ENCODE results near the gene RAB31. TPM values are rescaled to one million over a fixed set of nuclear protein-coding genes. Genes with fewer than 3 reads are reported as not detected.

Gene RAB31
- total and polyA plus RNA-seq, 4 donors: 21.5 to 114 (median 49.5) TPM

- Histone ChIP-seq H3K36me3 (ENCODE audit: control insufficient read depth in 4 of 4, insufficient read depth in 4 of 4, low read length in 4 of 4) (no peaks in the 10 kb centered on the region), H3K9me3 (ENCODE audit: control insufficient read depth in 4 of 4, insufficient read depth in 3 of 4, low read length in 3 of 4) (no peaks in the 10 kb centered on the region), H3K9ac (ENCODE audit: insufficient read depth in 1 of 2, low read length in 2 of 2) (no peak overlapping the region), H3K27ac (ENCODE audit: low read depth in 1 of 2, low read length in 1 of 2) (peak overlapping the region in 1 of 2 donors; percentile 71), H3K4me1 (ENCODE audit: control insufficient read depth in 5 of 5, insufficient read depth in 5 of 5, low read length in 5 of 5) (peaks cover 0 to 18% (median 8%) of the 10 kb centered on the region in 5 donors), H3K27me3 (ENCODE audit: control insufficient read depth in 3 of 3, insufficient read depth in 3 of 3, low read length in 2 of 3) (no peaks in the 10 kb centered on the region), H3K4me3 (no peak overlapping the region)
- WGBS, 2 donors: 37 to 58% methylated on average over 7 of the region's 7 CpGs
- ATAC-seq (ENCODE audit: insufficient read depth, low FRiP score) (no peak), DNase-seq (no peak)
- TF ChIP-seq CTCF (IDR thresholded peaks at IDR 0.05; ENCODE audit: control extremely low read depth, extremely low read depth): no peak
Measured at GRCh38 chr18:9827211-9827792, 119.2 kb downstream of the RAB31 start.

GRCh38 chr18:9827793-9828505, 119.8 kb downstream of the RAB31 start:
- Histone ChIP-seq H3K4me1 (ENCODE audit: control insufficient read depth in 5 of 5, insufficient read depth in 5 of 5, low read length in 5 of 5) (peaks cover 0 to 18% (median 8%) of the 10 kb centered on the region in 5 donors), H3K27ac (ENCODE audit: low read depth in 1 of 2, low read length in 1 of 2) (peak overlapping the region in 1 of 2 donors; percentile 84), H3K4me3 (no peak overlapping the region), H3K9ac (ENCODE audit: insufficient read depth in 1 of 2, low read length in 2 of 2) (no peak overlapping the region), H3K27me3 (ENCODE audit: control insufficient read depth in 3 of 3, insufficient read depth in 3 of 3, low read length in 2 of 3) (no peaks in the 10 kb centered on the region), H3K9me3 (ENCODE audit: control insufficient read depth in 4 of 4, insufficient read depth in 3 of 4, low read length in 3 of 4) (no peaks in the 10 kb centered on the region), H3K36me3 (ENCODE audit: control insufficient read depth in 4 of 4, insufficient read depth in 4 of 4, low read length in 4 of 4) (no peaks in the 10 kb centered on the region)
- peak in 2 of 3 donors; percentile 44 to 71 for DNase-seq
- 50 to 62% methylated on average over 14 of the region's 14 CpGs for WGBS, 2 donors
- peak; percentile 61 for ATAC-seq (ENCODE audit: insufficient read depth, low FRiP score)
- TF ChIP-seq CTCF (IDR thresholded peaks at IDR 0.05; ENCODE audit: control extremely low read depth, extremely low read depth): no peak

GRCh38 chr18:9828506-9829396, 120.7 kb downstream of the RAB31 start:
- no peak overlapping the region for H3K27ac ChIP-seq (ENCODE audit: low read depth in 1 of 2, low read length in 1 of 2)
- TF ChIP-seq CTCF (IDR thresholded peaks at IDR 0.05; ENCODE audit: control extremely low read depth, extremely low read depth): no peak
- H3K9ac ChIP-seq (ENCODE audit: insufficient read depth in 1 of 2, low read length in 2 of 2): no peak overlapping the region
- no peak for DNase-seq
- ATAC-seq (ENCODE audit: insufficient read depth, low FRiP score): no peak
- no peak overlapping the region for H3K4me3 ChIP-seq
- WGBS, 2 donors: 59 to 76% methylated on average over 15 of the region's 15 CpGs
- H3K36me3 ChIP-seq (ENCODE audit: control insufficient read depth in 4 of 4, insufficient read depth in 4 of 4, low read length in 4 of 4): no peaks in the 10 kb centered on the region
- H3K9me3 ChIP-seq (ENCODE audit: control insufficient read depth in 4 of 4, insufficient read depth in 3 of 4, low read length in 3 of 4): no peaks in the 10 kb centered on the region
- H3K27me3 ChIP-seq (ENCODE audit: control insufficient read depth in 3 of 3, insufficient read depth in 3 of 3, low read length in 2 of 3): no peaks in the 10 kb centered on the region
- peaks cover 0 to 21% (median 8%) of the 10 kb centered on the region in 5 donors for H3K4me1 ChIP-seq (ENCODE audit: control insufficient read depth in 5 of 5, insufficient read depth in 5 of 5, low read length in 5 of 5)
